Activated T-cell treated with anti-CD3 and anti-CD28 coated beads for 48 hours (primary cell): Measurements from ENCODE around the gene FJX1.
"Not testable (repeated sequence)": the region's sequence is repeated elsewhere in the genome, so short reads cannot be mapped to it uniquely, and the experiment has no call there.

Source experiments
- DNase-seq: peaks from one replicate; pipeline ENCODE4 v3.0.0-alpha.2; 2020; ENCODE audit warnings: low read depth

The FJX1 gene

DNA sequence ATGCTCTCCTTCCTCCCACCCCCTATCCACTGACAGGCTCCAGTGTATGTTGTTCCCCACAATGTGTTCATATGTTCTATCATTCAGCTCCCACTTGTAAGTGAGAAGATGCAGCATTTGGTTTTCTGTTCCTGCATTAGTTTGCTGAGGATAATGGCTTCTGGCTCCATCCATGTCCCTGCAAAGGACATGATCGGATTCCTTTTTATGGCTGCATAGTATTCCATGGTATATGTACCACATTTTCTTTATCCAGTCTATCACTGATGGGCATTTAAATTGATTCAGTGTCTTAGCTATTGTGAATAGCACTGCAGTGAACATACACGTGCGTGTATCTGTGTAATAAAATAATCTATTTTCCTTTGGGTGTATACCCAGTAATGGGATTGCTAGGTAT is 50.1 kb downstream of the FJX1 start:
- not testable (repeated sequence) for DNase-seq
